HG03045 (cell line): ENCODE data around the gene GAS7.

Experiments used
- ATAC-seq: cut with Tn5 transposase; IDR thresholded peaks from one replicate; pipeline ENCODE4 v1.9.1; 2021; ENCODE audit warnings: mild to moderate bottlenecking, moderate library complexity; ENCODE audit not compliant: unreplicated experiment

Gene GAS7

GRCh38 chr17:10172778-10173177, 25.6 kb downstream of the GAS7 start:
- no peak for ATAC-seq

GRCh38 chr17:10172241-10172741, 26.1 kb downstream of the GAS7 start:
- no peak for ATAC-seq

DNA sequence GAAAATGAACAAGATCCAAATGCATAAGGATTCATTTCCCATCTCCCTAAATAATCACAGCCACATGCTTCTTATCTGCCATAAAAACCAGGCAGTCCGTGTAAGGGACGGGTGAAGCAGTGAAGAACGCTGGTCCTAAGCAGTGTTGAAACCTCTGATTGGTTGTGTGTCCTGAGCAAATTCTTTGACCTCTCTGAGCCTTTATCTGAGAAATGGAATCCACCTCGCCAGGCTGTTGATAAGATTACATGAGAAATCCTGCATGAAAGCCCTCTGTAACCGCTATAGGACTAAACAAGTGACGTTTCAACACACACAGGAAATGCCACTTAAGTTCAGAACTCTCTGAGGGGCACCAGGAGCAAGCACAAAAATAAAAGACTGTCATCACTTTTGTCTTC, 26.8 kb downstream of the GAS7 start:
- ATAC-seq = no peak

DNA sequence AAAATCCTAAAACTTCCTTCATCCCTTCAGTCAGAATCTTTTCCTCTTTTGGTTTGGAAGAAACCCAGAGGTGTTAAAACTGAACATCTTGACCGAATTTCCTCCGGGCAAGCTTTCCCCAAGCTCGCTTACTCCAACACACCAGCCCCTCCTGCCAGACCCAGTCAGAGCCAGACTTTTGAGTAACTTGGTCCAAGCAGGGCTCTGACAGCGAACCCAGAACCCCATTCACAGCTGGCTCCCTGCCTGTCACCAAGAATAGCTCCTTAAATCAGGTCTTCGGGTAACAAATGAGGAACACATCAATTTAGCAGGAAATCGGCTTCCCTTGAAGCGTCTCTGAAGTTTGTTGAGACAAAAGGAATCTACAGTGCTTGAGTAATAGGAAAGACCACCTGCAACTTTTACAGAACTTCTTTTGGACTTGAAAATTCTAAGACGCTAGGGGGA, 27.3 kb downstream of the GAS7 start:
- ATAC-seq = no peak

DNA sequence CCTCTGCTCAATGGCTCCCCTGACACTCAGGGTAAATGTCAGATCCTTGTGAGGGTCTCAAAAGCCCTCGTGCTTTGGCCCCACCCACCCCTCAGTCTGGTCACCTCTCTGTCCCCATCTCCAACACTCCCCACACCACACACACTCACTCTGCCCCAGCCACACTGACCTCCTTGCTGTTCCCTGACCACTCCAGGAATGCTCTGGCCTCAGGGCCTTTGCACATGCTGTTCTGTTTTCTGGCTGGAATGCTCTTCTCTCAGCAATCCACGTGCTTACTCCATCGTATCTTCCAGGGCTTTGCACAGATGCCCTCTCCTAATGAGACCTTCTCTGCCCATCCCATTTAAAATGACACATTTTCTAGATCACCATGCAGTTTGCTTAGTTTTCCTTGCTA, 28.2 kb downstream of the GAS7 start:
- ATAC-seq = no peak

DNA sequence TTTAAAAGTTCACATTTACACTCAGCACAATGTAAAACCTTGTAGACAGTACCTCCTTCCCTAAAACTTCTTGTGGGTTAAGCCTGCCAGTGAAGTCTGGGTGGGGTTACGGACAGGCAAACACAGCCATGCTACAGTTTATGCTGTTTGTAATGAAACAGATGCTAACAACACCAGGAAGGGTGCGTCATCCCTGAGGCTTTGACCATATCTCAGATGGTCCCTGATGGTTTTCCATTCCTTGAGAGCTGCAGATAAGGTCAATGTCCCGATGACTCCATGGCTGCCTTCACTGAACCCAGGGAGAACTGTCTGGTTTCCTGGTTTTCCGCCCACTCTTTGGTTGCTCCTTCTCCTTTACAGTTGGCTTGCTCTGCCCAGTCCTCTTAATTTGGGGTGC, 29.1 kb downstream of the GAS7 start:
- ATAC-seq = no peak

- no peak for ATAC-seq
Measured at GRCh38 chr17:10166176-10166935, 32.0 kb downstream of the GAS7 start.

DNA sequence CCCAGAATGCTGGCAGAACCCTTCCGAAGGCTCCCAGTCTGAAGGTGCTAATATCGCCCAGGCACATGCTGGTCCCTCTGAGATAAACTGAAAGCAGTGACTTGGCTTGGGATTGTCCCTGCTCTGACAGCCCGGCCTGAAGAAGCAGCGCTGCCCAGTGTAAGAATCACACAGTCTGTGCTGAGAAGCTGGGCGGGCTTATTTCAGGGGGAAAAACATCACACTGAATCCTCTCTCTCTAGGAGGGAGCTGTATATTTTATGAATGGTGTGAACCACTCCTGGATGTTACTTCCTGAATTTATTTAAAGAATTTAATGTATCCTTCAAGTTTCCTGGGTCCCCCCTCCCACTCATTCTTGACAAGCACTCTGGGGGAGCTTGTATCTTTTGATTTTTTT, 36.3 kb downstream of the GAS7 start:
- ATAC-seq = peak; percentile 61

- ATAC-seq = no peak
Measured at GRCh38 chr17:10161386-10161785, 37.0 kb downstream of the GAS7 start.

GRCh38 chr17:10156948-10157607, 41.3 kb downstream of the GAS7 start:
- ATAC-seq = peak; percentile 63

- ATAC-seq = peak; percentile 23
Measured at GRCh38 chr17:10156599-10156947, 41.8 kb downstream of the GAS7 start.

- ATAC-seq = no peak
Measured at GRCh38 chr17:10156077-10156435, 42.4 kb downstream of the GAS7 start.

DNA sequence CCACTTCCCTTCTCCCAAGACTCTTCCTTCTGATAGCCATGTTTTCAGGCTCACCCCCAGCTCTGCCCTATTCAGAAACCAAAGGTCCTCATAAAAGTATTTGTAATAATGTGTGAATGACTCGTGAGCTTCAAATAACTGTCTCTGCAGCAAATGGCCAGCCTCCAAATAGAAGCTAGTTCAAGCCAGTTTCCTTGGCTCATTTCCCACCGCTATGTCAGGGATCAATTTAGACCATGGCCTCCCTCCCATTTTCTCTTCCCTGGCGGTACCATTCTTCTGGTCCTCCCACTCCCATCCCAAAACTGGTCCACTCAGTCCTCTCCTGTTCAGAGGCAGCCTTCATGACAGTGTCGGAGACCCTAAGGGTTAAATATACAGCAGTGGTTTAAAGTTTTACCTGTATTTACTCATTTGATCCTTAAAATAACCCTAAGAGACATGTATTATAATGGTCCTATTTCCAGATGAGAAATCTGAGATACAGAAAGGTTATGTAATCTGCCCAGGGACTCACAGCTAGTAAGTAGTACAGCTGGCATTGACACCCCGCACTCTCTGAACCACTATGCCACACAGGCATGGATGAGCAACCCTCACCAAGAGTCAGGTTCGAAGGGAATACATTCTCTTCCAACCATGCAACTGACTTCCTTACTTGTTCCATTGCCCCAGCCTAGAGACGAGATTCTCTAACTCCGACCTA, 42.9 kb downstream of the GAS7 start:
- no peak for ATAC-seq

DNA sequence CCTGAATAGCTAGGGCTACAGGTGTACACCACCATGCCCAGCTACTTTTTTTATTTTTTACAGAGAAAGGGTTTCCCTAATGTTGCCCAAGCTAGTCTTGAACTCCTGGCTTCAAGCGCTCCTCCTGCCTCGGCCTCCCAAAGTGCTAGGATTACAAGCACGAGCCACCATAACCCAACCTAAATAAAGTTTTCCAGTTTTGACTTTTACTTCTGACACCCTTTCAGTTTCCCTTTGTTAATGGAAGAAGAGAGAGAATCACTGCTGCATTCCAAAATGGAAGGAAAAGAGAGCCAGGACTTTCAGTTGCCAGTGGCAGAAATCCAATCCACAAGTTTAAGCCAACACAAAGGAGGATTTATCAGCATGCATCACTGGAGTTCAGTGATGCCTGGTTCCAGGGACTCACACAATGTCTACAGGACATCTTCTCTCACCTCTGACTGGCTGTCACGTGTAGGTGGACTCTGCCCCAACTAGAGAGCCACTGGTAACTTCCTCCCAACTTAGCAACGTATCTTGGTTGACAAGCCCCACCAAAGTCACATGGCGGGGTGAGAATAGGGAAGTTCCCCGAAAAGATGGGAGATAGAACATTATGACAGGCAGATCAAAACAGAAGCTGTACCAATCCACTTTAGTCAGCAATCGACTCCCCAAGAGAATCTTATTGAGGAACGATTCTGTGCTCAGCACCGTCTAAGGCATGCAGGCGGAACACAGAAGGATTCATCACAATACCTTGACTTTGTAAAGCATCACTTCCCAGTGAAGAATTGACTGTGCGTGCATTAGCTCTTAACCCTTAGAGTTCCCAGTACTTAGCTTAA, 46.5 kb downstream of the GAS7 start:
- ATAC-seq = no peak

- no peak for ATAC-seq
Measured at GRCh38 chr17:10149573-10150399, 48.6 kb downstream of the GAS7 start.

- ATAC-seq = no peak
Measured at GRCh38 chr17:10147761-10148415, 50.5 kb downstream of the GAS7 start.

DNA sequence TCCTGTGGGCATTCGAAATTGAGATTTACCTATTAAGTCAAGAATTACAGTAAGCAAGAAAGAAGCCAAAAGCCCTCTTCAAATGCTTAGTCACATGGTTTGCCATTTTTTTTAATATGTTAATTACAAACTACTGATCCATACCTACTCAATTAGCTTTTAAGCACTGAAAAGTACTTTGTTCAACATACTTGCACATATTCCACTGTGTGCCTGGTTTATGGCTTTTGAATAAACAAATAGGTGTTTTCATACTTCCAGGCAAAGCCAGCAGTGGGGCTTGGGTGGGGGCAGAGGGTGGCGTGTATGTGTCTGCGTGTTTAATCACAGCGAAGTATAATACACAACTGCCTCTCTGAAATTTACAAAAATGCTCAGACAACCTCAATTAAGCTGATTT, 51.4 kb downstream of the GAS7 start:
- no peak for ATAC-seq

GRCh38 chr17:10144982-10145381, 53.4 kb downstream of the GAS7 start:
- no peak for ATAC-seq

DNA sequence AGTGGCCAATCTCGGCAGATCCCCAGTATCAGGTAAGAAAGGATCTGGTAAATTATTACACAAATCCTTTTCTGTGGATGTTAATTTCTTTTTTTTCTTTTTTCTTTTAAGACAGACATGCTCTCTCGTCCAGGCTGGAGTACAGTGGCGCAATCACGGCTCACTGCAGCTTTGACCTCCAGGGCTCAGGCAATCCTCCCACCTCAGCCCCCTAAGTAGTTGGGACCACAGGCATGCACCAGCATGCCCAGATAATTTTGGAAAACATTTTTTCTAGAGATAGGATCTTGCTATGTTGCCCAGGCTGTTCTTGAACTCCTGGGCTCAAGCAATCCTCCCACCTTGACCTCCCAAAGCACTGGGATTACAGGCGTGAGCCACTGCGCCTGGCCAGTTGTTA, 54.0 kb downstream of the GAS7 start:
- ATAC-seq = no peak

DNA sequence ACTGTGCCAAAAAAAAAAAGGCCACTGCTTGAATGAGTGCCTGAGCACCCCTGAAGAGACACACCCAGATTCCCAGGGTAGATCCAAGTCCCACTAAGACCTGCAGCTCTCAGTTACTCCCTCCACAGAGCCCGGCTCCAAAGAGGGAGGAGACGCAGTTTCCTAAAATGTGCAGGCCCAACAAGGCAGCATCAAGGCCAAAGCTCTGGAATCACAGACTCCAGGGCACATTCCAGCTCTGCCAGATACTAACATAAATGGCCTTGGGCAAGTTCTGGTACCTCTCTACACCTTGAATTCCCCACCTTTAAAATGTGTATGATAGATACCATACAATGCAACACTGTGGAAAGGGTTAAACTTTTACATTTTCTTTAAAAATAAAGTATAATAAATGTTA, 57.0 kb downstream of the GAS7 start:
- no peak for ATAC-seq
